ENCODE measurements around the gene GBX2. TPM values are rescaled to one million over a fixed set of nuclear protein-coding genes. Genes with fewer than 3 reads are reported as not detected.

GBX2 gene
- total and polyA plus RNA-seq, 10 of the 15 experiments (the other 5 are each of a cell fraction or from before 2014, with no cell fraction given): not detected

DNA sequence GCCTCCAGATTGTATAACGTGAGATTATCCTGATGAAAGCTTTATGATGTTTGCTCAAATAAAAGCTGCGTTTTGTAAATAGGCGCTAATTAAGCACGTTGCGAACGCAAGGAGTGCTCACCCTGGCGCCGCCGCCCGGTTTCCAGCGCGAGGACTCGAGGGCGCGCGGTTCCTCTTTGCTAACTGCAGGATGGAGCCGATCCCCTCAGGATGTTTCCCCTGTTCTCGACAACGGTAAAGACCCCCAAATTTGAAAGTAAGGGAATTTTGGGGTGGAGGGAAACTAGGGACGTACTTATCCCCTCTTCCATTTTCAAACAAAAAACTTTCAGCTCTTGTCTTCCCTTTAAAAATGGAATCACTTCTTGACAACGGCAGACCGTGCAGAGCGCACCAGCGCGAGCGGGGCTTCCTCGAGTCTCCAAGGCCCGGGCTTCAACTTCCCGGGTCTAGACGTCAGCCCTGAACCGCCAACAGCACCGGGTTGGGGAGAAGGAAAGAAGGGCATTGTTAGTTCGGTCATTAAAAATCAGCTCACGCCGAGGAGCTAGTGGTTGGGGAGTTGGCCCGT lies 1.1 kb upstream of the GBX2 start (continued):
- TF ChIP-seq MYB (IDR thresholded peaks at IDR 0.05; ENCODE audit: borderline replicate concordance, low read depth, low read length): no peak
- no peak for TF ChIP-seq POLR2AphosphoS2 (IDR thresholded peaks at IDR 0.05; ENCODE audit: low read depth, low read length)
- TF ChIP-seq BHLHE40 (IDR thresholded peaks at IDR 0.05; ENCODE audit: borderline replicate concordance in 1 of 2, low read depth in 2 of 2, low read length in 1 of 2): no peak
- TF ChIP-seq ZBED1 (IDR thresholded peaks at IDR 0.05; ENCODE audit: borderline replicate concordance): no peak
- TF ChIP-seq STAT1 (conservative IDR thresholded peaks at IDR 0.05): no peak
- TF ChIP-seq, protein P1, sequence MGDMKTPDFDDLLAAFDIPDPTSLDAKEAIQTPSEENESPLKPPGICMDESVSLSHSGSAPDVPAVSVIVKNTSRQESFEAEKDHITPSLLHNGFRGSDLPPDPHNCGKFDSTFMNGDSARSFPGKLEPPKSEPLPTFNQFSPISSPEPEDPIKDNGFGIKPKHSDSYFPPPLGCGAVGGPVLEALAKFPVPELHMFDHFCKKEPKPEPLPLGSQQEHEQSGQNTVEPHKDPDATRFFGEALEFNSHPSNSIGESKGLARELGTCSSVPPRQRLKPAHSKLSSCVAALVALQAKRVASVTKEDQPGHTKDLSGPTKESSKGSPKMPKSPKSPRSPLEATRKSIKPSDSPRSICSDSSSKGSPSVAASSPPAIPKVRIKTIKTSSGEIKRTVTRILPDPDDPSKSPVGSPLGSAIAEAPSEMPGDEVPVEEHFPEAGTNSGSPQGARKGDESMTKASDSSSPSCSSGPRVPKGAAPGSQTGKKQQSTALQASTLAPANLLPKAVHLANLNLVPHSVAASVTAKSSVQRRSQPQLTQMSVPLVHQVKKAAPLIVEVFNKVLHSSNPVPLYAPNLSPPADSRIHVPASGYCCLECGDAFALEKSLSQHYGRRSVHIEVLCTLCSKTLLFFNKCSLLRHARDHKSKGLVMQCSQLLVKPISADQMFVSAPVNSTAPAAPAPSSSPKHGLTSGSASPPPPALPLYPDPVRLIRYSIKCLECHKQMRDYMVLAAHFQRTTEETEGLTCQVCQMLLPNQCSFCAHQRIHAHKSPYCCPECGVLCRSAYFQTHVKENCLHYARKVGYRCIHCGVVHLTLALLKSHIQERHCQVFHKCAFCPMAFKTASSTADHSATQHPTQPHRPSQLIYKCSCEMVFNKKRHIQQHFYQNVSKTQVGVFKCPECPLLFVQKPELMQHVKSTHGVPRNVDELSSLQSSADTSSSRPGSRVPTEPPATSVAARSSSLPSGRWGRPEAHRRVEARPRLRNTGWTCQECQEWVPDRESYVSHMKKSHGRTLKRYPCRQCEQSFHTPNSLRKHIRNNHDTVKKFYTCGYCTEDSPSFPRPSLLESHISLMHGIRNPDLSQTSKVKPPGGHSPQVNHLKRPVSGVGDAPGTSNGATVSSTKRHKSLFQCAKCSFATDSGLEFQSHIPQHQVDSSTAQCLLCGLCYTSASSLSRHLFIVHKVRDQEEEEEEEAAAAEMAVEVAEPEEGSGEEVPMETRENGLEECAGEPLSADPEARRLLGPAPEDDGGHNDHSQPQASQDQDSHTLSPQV (IDR thresholded peaks at IDR 0.05): no peak
- TF ChIP-seq EED (IDR thresholded peaks at IDR 0.05; ENCODE audit: low read depth): no peak

DNA sequence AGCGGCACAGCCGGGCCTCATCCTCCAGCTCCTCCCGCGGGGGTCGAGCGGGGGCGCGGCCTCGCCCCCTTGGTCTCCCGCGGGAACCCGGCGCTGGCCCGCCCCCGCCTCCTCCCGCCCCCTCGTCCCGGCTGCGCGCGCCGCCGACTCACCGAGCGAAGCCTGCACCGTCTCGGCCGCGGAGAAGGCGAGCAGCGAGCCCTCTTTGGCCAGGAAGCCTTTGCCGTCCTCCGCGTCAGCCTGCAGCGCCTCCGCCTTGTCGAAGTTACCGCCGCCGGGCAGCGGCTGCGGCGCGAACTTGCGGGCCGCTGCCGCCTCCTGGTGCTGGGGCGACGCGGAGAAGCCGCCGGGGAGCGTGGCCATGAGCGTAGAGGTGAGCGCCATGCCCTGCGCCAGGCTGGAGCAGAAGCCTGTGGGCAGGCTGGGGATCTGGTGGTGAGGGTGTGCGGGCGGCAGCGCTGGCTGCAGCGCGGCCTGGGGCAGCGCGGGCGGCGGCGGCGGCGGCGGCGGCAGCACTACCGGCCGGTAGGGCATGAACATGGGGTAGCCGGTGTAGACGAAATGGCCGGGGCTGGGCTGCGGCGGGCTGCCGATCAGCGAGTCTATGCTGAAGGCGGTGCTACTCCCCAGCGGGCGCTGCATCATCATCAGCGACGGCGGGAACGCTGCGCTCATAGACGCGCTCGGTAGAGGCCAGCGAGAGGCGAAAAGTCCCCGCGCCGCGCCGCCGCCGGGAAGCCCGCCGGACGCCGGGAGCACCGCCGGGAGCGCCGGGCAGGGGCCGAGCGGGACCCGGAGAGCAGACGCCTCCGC lies 683 bp downstream of the GBX2 start:
- Histone ChIP-seq H3K4me3 (no peak overlapping the region), H3K79me2 (ENCODE audit: control insufficient read depth, insufficient read depth, low read length) (no peaks in the 10 kb centered on the region), H3K9ac (ENCODE audit: control insufficient read depth, insufficient read depth, low read length) (no peak overlapping the region), H4K20me1 (ENCODE audit: control insufficient read depth, insufficient read depth) (no peaks in the 10 kb centered on the region), H3K9me3 (replicated peaks; ENCODE audit: control insufficient read depth, insufficient read depth, low read length) (peaks cover 2% of the 10 kb centered on the region; the same call in 2 of the 3 replicates), H3K4me2 (ENCODE audit: control insufficient read depth, insufficient read depth) (no peak overlapping the region), H2AFZ (ENCODE audit: control insufficient read depth, low read depth, low read length) (no peak overlapping the region), H3K27me3 (replicated peaks in 1 of 2; ENCODE audit: control insufficient read depth in 2 of 2, insufficient read depth in 2 of 2, low read length in 1 of 2) (peaks cover 4 to 13% of the 10 kb centered on the region in 2 experiments), H3K27ac (ENCODE audit: control insufficient read depth, insufficient read depth) (no peak overlapping the region), H3K4me1 (ENCODE audit: control insufficient read depth, insufficient read depth, low read length) (no peaks in the 10 kb centered on the region), H3K36me3 (ENCODE audit: control insufficient read depth in 2 of 2, insufficient read depth in 2 of 2, low read length in 1 of 2) (no peaks in the 10 kb centered on the region)
- WGBS (ENCODE audit: insufficient coverage, insufficient replicate concordance, low lambda C conversion rate, missing lambda C conversion rate): 60% methylated on average over 65 of the region's 112 CpGs
- ChIA-PET CTCF (no interaction called here), POLR2A (no interaction called here), SMC1A (ENCODE audit: uncharacterized antibody, unreplicated experiment) (no interaction called here), RAD21 (ENCODE audit: unreplicated experiment) (no interaction called here)
- no TSS peak for BruUV-seq (replicated peaks)
- FAIRE-seq (no peak), ATAC-seq (no peak), DNase-seq (ENCODE audit: low read depth, low spot score) (no peak)
- TF ChIP-seq ESRRA (IDR thresholded peaks at IDR 0.05; ENCODE audit: low read length) (no peak), RELA (IDR thresholded peaks at IDR 0.05; ENCODE audit: borderline replicate concordance, partially characterized antibody) (no peak)
- TF ChIP-seq, protein P2, sequence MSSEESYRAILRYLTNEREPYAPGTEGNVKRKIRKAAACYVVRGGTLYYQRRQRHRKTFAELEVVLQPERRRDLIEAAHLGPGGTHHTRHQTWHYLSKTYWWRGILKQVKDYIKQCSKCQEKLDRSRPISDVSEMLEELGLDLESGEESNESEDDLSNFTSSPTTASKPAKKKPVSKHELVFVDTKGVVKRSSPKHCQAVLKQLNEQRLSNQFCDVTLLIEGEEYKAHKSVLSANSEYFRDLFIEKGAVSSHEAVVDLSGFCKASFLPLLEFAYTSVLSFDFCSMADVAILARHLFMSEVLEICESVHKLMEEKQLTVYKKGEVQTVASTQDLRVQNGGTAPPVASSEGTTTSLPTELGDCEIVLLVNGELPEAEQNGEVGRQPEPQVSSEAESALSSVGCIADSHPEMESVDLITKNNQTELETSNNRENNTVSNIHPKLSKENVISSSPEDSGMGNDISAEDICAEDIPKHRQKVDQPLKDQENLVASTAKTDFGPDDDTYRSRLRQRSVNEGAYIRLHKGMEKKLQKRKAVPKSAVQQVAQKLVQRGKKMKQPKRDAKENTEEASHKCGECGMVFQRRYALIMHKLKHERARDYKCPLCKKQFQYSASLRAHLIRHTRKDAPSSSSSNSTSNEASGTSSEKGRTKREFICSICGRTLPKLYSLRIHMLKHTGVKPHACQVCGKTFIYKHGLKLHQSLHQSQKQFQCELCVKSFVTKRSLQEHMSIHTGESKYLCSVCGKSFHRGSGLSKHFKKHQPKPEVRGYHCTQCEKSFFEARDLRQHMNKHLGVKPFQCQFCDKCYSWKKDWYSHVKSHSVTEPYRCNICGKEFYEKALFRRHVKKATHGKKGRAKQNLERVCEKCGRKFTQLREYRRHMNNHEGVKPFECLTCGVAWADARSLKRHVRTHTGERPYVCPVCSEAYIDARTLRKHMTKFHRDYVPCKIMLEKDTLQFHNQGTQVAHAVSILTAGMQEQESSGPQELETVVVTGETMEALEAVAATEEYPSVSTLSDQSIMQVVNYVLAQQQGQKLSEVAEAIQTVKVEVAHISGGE (CRISPR knock-in tag; IDR thresholded peaks at IDR 0.05): no peak
- intact Hi-C loops (cut with micrococcal nuclease; ENCODE audit: unreplicated experiment): no loop called here
- in situ Hi-C loops (cut with MboI): no loop called here

Data from GM12878 (cell line).